ENCODE measurements around the gene CBFA2T3. TPM values are rescaled to one million over a fixed set of nuclear protein-coding genes. Genes with fewer than 3 reads are reported as not detected.
A peak's percentile ranks its signal among the peaks of the same experiment; 100 is the strongest.
"Not testable (repeated sequence)": the region's sequence is repeated elsewhere in the genome, so short reads cannot be mapped to it uniquely, and the experiment has no call there.

The CBFA2T3 gene
- total RNA-seq, 8 experiments from 2014 or later, result 0.41 to 3.4 (median 1.2) TPM

GRCh38 chr16:88922826-88923410 lies 54.1 kb downstream of the CBFA2T3 start:
- 79 to 80% methylated on average over 1 to 14 of the region's 22 CpGs; no CpG with 5 or more reads in 8 of the 10 experiments for WGBS, 10 experiments
- Histone ChIP-seq H3K4me3 (no peak overlapping the region), H3K4me1 (replicated peaks in 1 of 2) (peaks cover 25 to 32% of the 10 kb centered on the region in 2 donors), H3K27ac (no peak overlapping the region)
- in situ Hi-C loops (cut with MboI; ENCODE audit: low pct_unique_long_range_greater_than_20kb in 2 of 9, low sequenced_read_pairs in 9 of 9, unreplicated experiment in 9 of 9), result no loop called here
- ATAC-seq (replicated peaks in 6 of 8), result no peak

GRCh38 chr16:88922114-88922825 lies 54.7 kb downstream of the CBFA2T3 start:
- in situ Hi-C loops (cut with MboI; ENCODE audit: low pct_unique_long_range_greater_than_20kb in 2 of 9, low sequenced_read_pairs in 9 of 9, unreplicated experiment in 9 of 9), result no loop called here
- Histone ChIP-seq H3K4me1 (replicated peaks in 1 of 2) (peaks cover 18 to 32% of the 10 kb centered on the region in 2 donors), H3K4me3 (no peak overlapping the region), H3K27ac (no peak overlapping the region)
- peak in 3 of 8 experiments; percentile 66 to 77 (median 69) for ATAC-seq (replicated peaks in 6 of 8)
- 0 to 100% (median 84%) methylated on average over 1 to 8 of the region's 26 CpGs; no CpG with 5 or more reads in 4 of the 10 experiments for WGBS, 10 experiments

- 40 to 100% (median 93%) methylated on average over 1 to 16 of the region's 19 CpGs; no CpG with 5 or more reads in 6 of the 10 experiments for WGBS, 10 experiments
- H3K4me1 ChIP-seq (replicated peaks in 1 of 2), result peaks cover 14 to 32% of the 10 kb centered on the region in 2 donors
- no peak overlapping the region for H3K4me3 ChIP-seq
- no peak overlapping the region for H3K27ac ChIP-seq
- in situ Hi-C loops (cut with MboI; ENCODE audit: low pct_unique_long_range_greater_than_20kb in 2 of 9, low sequenced_read_pairs in 9 of 9, unreplicated experiment in 9 of 9), result no loop called here
- ATAC-seq (replicated peaks in 6 of 8), result no peak
Measured at GRCh38 chr16:88921591-88921990, 55.4 kb downstream of the CBFA2T3 start.

- Histone ChIP-seq H3K27ac (no peak overlapping the region), H3K4me1 (replicated peaks in 1 of 2) (peaks cover 9 to 27% of the 10 kb centered on the region in 2 donors), H3K4me3 (no peak overlapping the region)
- 0 to 72% (median 27%) methylated on average over 1 to 7 of the region's 28 CpGs; no CpG with 5 or more reads in 4 of the 10 experiments for WGBS, 10 experiments
- peak in 3 of 8 experiments; percentile 54 to 74 (median 70) for ATAC-seq (replicated peaks in 6 of 8)
- in situ Hi-C loops (cut with MboI; ENCODE audit: low pct_unique_long_range_greater_than_20kb in 2 of 9, low sequenced_read_pairs in 9 of 9, unreplicated experiment in 9 of 9), result no loop called here
Measured at GRCh38 chr16:88920618-88921590, 56.1 kb downstream of the CBFA2T3 start.

- 65 to 100% (median 91%) methylated on average over 1 to 6 of the region's 12 CpGs; no CpG with 5 or more reads in 2 of the 10 experiments for WGBS, 10 experiments
- no peak for ATAC-seq (replicated peaks in 6 of 8)
- Histone ChIP-seq H3K27ac (no peak overlapping the region), H3K4me1 (replicated peaks in 1 of 2) (peaks cover 2 to 18% of the 10 kb centered on the region in 2 donors), H3K4me3 (no peak overlapping the region)
- in situ Hi-C loops (cut with MboI; ENCODE audit: low pct_unique_long_range_greater_than_20kb in 2 of 9, low sequenced_read_pairs in 9 of 9, unreplicated experiment in 9 of 9), result loop anchor here in 1 of 9 experiments (10.0 kb wide), 1 partner anchor 65 kb away; the partner anchor contains the start of genes GALNS and TRAPPC2L
Measured at GRCh38 chr16:88919936-88920335, 57.1 kb downstream of the CBFA2T3 start.

- in situ Hi-C loops (cut with MboI; ENCODE audit: low pct_unique_long_range_greater_than_20kb in 2 of 9, low sequenced_read_pairs in 9 of 9, unreplicated experiment in 9 of 9), result loop anchor here in 1 of 9 experiments (10.0 kb wide), 1 partner anchor 64 kb away; the partner anchor contains the start of genes GALNS and TRAPPC2L
- ATAC-seq (replicated peaks in 6 of 8); H3K27ac ChIP-seq; H3K4me3 ChIP-seq: not testable (repeated sequence)
- 74 to 100% (median 88%) methylated on average over 1 to 7 of the region's 8 CpGs; no CpG with 5 or more reads in 1 of the 10 experiments for WGBS, 10 experiments
- H3K4me1 ChIP-seq (replicated peaks in 1 of 2), result peaks cover 0 to 15% of the 10 kb centered on the region in 2 donors
Measured at GRCh38 chr16:88918896-88919295, 58.1 kb downstream of the CBFA2T3 start.

- no peak overlapping the region for H3K4me3 ChIP-seq
- in situ Hi-C loops (cut with MboI; ENCODE audit: low pct_unique_long_range_greater_than_20kb in 2 of 9, low sequenced_read_pairs in 9 of 9, unreplicated experiment in 9 of 9), result loop anchor here in 1 of 9 experiments (10.0 kb wide), 1 partner anchor 63 kb away; the partner anchor contains the start of genes GALNS and TRAPPC2L
- H3K27ac ChIP-seq, result no peak overlapping the region
- peaks cover 0 to 15% of the 10 kb centered on the region in 2 donors for H3K4me1 ChIP-seq (replicated peaks in 1 of 2)
- ATAC-seq (replicated peaks in 6 of 8), result peak in 1 of 8 experiments; percentile 8
- 80 to 97% (median 91%) methylated on average over 1 to 6 of the region's 19 CpGs; no CpG with 5 or more reads in 4 of the 10 experiments for WGBS, 10 experiments
Measured at GRCh38 chr16:88917915-88918627, 58.9 kb downstream of the CBFA2T3 start.

- in situ Hi-C loops (cut with MboI; ENCODE audit: low pct_unique_long_range_greater_than_20kb in 2 of 9, low sequenced_read_pairs in 9 of 9, unreplicated experiment in 9 of 9), result loop anchor here in 1 of 9 experiments (10.0 kb wide), 1 partner anchor 63 kb away; the partner anchor contains the start of genes GALNS and TRAPPC2L
- no peak overlapping the region for H3K27ac ChIP-seq
- ATAC-seq (replicated peaks in 6 of 8), result peak in 5 of 8 experiments; percentile 18 to 60 (median 38)
- H3K4me3 ChIP-seq, result no peak overlapping the region
- H3K4me1 ChIP-seq (replicated peaks in 1 of 2), result peaks cover 0 to 15% of the 10 kb centered on the region in 2 donors
- WGBS, 10 experiments, result 63 to 100% (median 81%) methylated on average over 1 to 14 of the region's 30 CpGs; no CpG with 5 or more reads in 1 of the 10 experiments
Measured at GRCh38 chr16:88917146-88917914, 59.7 kb downstream of the CBFA2T3 start.

GRCh38 chr16:88915639-88916327 lies 61.2 kb downstream of the CBFA2T3 start:
- Histone ChIP-seq H3K4me3 (no peak overlapping the region), H3K4me1 (replicated peaks in 1 of 2) (peaks cover 0 to 22% of the 10 kb centered on the region in 2 donors), H3K27ac (no peak overlapping the region)
- 50 to 100% (median 100%) methylated on average over 1 to 4 of the region's 30 CpGs; no CpG with 5 or more reads in 5 of the 10 experiments for WGBS, 10 experiments
- ATAC-seq (replicated peaks in 6 of 8), result no peak
- in situ Hi-C loops (cut with MboI; ENCODE audit: low pct_unique_long_range_greater_than_20kb in 2 of 9, low sequenced_read_pairs in 9 of 9, unreplicated experiment in 9 of 9), result loop anchor here in 1 of 9 experiments (10.0 kb wide), 1 partner anchor 61 kb away; the partner anchor contains the start of genes GALNS and TRAPPC2L

- peak; percentile 6 to 92 (median 52) for ATAC-seq (replicated peaks in 6 of 8)
- in situ Hi-C loops (cut with MboI; ENCODE audit: low pct_unique_long_range_greater_than_20kb in 2 of 9, low sequenced_read_pairs in 9 of 9, unreplicated experiment in 9 of 9), result loop anchor here in 1 of 9 experiments (10.0 kb wide), 1 partner anchor 60 kb away; the partner anchor contains the start of genes GALNS and TRAPPC2L
- no peak overlapping the region for H3K27ac ChIP-seq
- H3K4me1 ChIP-seq (replicated peaks in 1 of 2), result peaks cover 0 to 24% of the 10 kb centered on the region in 2 donors
- H3K4me3 ChIP-seq, result no peak overlapping the region
- 65% methylated on average over 4 of the region's 20 CpGs; no CpG with 5 or more reads in 9 of the 10 experiments for WGBS, 10 experiments
Measured at GRCh38 chr16:88914750-88915368, 62.1 kb downstream of the CBFA2T3 start.

Measured in motor neuron (in vitro differentiated cells).